Breast epithelium (tissue), 4 donors: ENCODE data around the gene THOP1. TPM values are rescaled to one million over a fixed set of nuclear protein-coding genes. Genes with fewer than 3 reads are reported as not detected.

Source experiments
- DNase-seq, 2 donors: peaks; one replicate each; pipeline ENCODE4 v3.0.0-alpha.2; 2019; ENCODE audit warnings: low spot score in 2 of 2
- H3K27ac ChIP-seq, 2 donors: fragments of 200-600 bp; sonication (generic) in 1 of 2; one replicate each; pipeline ENCODE4 v1.5.1; 2016 to 2019; ENCODE audit warnings: mild to moderate bottlenecking in 1 of 2
- H3K27me3 ChIP-seq, 2 donors: fragments of 200-600 bp; sonication (generic) in 1 of 2; one replicate each; pipeline versions ENCODE4 v1.5.1 to v1.6.0; 2017 to 2019; ENCODE audit warnings: control low read depth in 1 of 2, mild to moderate bottlenecking in 1 of 2
- H3K36me3 ChIP-seq: fragments of 200-600 bp; one replicate; pipeline ENCODE4 v1.5.1; 2019
- H3K4me1 ChIP-seq, 2 donors: fragments of 200-600 bp; sonication (generic); one replicate each; pipeline ENCODE4 v1.5.1; 2016 to 2019; ENCODE audit warnings: control low read depth in 1 of 2
- H3K4me3 ChIP-seq, 3 donors: fragments of 200-600 bp; sonication (generic); 1 replicate in 2 of 3; 2 replicates in 1 of 3; pipeline ENCODE4 v1.5.1; 2016 to 2019; ENCODE audit warnings: mild to moderate bottlenecking in 3 of 3, moderate library complexity in 2 of 3
- H3K9me3 ChIP-seq, 2 donors: fragments of 200-600 bp; sonication (generic) in 1 of 2; one replicate each; pipeline ENCODE4 v1.5.1; 2016 to 2019; ENCODE audit warnings: control low read depth in 1 of 2
- CTCF ChIP-seq, 3 donors: fragments of 450-650 bp; IDR thresholded peaks; one replicate each; pipeline ENCODE4 v1.5.1; 2016 to 2017; ENCODE audit warnings: antibody characterized with exemption in 3 of 3, mild to moderate bottlenecking in 3 of 3, moderate library complexity in 3 of 3
- POLR2A ChIP-seq: fragments of 450-650 bp; IDR thresholded peaks from one replicate; pipeline ENCODE4 v1.6.1; 2016; ENCODE audit warnings: antibody characterized with exemption, mild to moderate bottlenecking, moderate library complexity
- POLR2AphosphoS5 ChIP-seq, 3 donors: sonication (generic); formaldehyde crosslinking; IDR thresholded peaks; one replicate each; pipeline ENCODE4 v1.6.1; 2017; ENCODE audit warnings: antibody characterized with exemption in 3 of 3
- intact Hi-C: fragments of 100-400 bp; cut with DNase I; formaldehyde crosslinking; loops from one replicate; pipeline ENCODE4 v1.15.1; 2023; ENCODE audit warnings: low total_unique reads
- total RNA-seq, 3 donors: library from RNA; depleted of rRNA; stranded (reverse); fragments of >200 nt; gene quantifications; one replicate each; pipeline ENCODE4 v1.1.0, GENCODE V29; 2016

Gene THOP1
- total RNA-seq, 3 donors from 2014 or later, result 26.2 to 40.0 (median 39.1) TPM

GRCh38 chr19:2811221-2811722 is 26.0 kb downstream of the THOP1 start:
- Histone ChIP-seq H3K36me3 (no peaks in the 10 kb centered on the region), H3K9me3 (no peaks in the 10 kb centered on the region)
- intact Hi-C loops, result no loop called here

GRCh38 chr19:2811735-2812413 is 26.6 kb downstream of the THOP1 start:
- Histone ChIP-seq H3K27ac (no peak overlapping the region), H3K4me1 (no peaks in the 10 kb centered on the region), H3K4me3 (no peak overlapping the region), H3K27me3 (no peaks in the 10 kb centered on the region), H3K9me3 (no peaks in the 10 kb centered on the region), H3K36me3 (no peaks in the 10 kb centered on the region)
- intact Hi-C loops, result no loop called here
- TF ChIP-seq POLR2AphosphoS5 (IDR thresholded peaks at IDR 0.05), result no peak
- TF ChIP-seq CTCF (IDR thresholded peaks at IDR 0.05), result no peak
- no peak for TF ChIP-seq POLR2A
- no peak for DNase-seq

More at GRCh38 chr19:2811221-2811722, 26.0 kb downstream of the THOP1 start:
- Histone ChIP-seq H3K4me3 (no peak overlapping the region), H3K4me1 (no peaks in the 10 kb centered on the region), H3K27ac (no peak overlapping the region), H3K27me3 (no peaks in the 10 kb centered on the region)
- no peak for DNase-seq
- TF ChIP-seq CTCF (IDR thresholded peaks at IDR 0.05) (no peak), POLR2A (no peak), POLR2AphosphoS5 (IDR thresholded peaks at IDR 0.05) (no peak)

GRCh38 chr19:2812414-2813234 is 27.3 kb downstream of the THOP1 start:
- Histone ChIP-seq H3K4me3 (no peak overlapping the region), H3K36me3 (no peaks in the 10 kb centered on the region), H3K4me1 (no peaks in the 10 kb centered on the region), H3K27me3 (no peaks in the 10 kb centered on the region), H3K27ac (peak overlapping the region; percentile 75 to 87), H3K9me3 (no peaks in the 10 kb centered on the region)
- DNase-seq, result no peak
- TF ChIP-seq POLR2AphosphoS5 (IDR thresholded peaks at IDR 0.05), result no peak
- TF ChIP-seq POLR2A, result no peak
- no peak for TF ChIP-seq CTCF (IDR thresholded peaks at IDR 0.05)
- intact Hi-C loops, result no loop called here

DNA sequence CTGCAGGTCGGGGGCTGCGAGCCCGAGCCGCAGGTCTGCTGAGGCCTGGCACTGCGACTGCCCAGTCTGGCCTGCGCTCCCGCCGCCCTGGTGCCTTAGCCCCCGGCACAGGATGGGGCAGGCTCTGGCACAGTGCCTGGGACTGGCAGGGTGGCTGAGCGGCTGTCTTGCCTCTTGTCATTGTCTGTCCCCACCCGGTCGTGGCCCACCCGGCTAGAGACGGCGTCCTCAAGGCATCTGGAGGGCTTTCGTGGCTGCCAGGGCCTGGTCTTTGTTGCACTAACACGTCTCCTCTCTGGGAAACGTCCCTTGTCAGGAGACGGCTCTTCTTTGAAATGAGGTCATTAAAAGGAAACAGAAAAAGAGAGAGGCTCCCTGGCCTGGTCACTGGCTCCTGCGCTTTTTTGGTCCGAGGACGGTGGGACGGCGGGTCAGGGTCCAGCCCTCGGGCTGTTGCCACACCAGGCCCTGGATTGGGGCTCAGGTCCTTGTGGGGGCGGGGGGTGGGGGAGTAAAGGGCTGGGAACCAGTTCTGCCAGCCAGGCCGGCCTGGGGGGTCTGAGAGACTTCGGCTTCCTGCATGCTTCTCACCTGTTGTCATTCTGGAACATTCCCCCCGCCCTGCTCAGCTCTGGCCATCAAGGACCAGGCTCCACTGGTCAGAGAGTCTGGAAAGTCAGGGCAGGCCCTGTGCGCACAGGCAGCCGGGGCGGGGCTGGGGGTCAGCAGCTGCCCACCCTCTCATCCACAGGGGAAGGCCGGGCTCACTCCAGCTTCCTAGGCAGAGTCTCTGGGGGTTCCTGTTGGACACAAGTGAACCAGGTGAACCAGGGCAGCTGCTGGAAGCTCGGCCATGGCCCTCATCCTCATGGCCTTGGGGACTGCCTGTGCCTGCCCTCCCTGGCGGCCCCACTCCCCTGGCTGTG is 28.2 kb downstream of the THOP1 start:
- TF ChIP-seq CTCF (IDR thresholded peaks at IDR 0.05), result no peak
- TF ChIP-seq POLR2A, result no peak
- no peak for TF ChIP-seq POLR2AphosphoS5 (IDR thresholded peaks at IDR 0.05)
- no peaks in the 10 kb centered on the region for H3K4me1 ChIP-seq
- peak overlapping the region; percentile 75 to 87 for H3K27ac ChIP-seq
- H3K4me3 ChIP-seq, result peak overlapping the region in 1 of 3 donors; percentile 5
- DNase-seq, result peak in 1 of 2 donors; percentile 41
- H3K9me3 ChIP-seq, result no peaks in the 10 kb centered on the region
- H3K36me3 ChIP-seq, result no peaks in the 10 kb centered on the region
- no peaks in the 10 kb centered on the region for H3K27me3 ChIP-seq
- intact Hi-C loops, result no loop called here
